NK-92 (cell line): Measurements from ENCODE around the gene DCDC2.
"Not testable (repeated sequence)": the region's sequence is repeated elsewhere in the genome, so short reads cannot be mapped to it uniquely, and the experiment has no call there.

Source experiments
- DNase-seq: peaks from one replicate; lab custom pipeline; 2025; ENCODE audit not compliant: unreplicated experiment; lab: John Stamatoyannopoulos, UW

The DCDC2 gene

DNA sequence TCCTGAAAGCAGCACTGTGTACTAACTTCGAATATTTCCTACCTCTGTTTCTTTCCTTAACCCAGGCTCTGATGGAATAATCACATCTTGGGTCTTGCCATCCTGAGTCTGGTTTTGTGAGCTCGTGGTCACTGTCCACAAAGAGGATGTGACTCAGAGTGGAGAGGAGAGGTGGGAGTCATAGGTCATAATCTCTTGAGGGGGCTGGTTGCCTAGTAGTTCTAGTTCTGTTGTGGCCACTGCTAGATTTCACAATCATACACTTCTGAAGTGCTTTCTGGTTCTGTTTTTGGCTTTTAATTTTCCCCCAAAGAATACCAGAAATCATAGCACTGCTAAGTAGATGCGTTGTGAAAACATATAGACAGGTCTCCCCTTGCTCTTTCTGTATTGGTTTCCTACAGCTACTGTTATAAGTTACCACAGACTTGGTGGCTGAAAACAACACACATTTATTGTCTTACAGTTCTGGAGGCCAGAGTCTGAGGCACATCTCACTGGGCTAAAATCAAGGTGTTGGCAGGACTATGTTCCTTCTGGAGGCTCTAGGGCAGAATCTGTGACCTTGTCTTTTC lies 129.1 kb downstream of the DCDC2 start:
- DNase-seq: no peak

DNA sequence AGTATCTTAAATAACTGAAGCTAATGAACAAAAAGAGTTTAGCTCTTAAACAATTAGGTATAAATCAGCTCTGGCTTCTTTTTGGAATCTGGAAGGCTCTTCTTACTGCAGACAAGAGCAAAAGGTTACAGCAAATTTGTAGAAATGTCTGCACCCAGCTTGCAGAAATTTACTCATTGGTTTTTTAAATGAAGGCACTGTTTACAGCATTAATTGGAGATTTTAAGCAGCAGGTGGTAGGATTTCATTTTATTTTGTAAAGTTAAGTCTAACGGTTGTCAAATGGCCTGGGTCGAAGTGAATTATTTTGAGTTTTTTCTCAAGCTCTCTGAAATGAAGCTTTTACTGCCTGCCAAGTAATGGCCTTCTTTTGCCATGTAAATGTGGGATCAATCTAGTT lies 129.7 kb downstream of the DCDC2 start:
- DNase-seq: no peak

DNA sequence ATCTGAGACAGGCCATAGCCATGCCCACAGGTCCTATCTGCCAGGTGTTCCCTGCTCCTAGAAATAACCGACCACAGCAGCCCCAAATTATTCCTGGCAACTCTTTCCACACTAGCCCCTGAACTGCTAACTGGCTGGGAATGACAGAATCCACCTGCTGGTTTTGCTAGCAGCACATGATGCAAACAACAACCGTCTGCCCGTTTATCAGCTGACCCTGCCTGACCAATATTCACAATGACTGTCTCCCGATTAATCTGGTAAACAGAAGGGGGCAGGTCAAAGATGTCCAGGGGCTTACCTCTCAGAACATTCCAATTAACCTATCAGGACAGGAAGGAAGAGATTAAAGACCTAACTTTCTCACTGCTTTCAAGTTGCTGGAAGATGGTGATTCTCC lies 130.3 kb downstream of the DCDC2 start:
- DNase-seq: no peak

DNA sequence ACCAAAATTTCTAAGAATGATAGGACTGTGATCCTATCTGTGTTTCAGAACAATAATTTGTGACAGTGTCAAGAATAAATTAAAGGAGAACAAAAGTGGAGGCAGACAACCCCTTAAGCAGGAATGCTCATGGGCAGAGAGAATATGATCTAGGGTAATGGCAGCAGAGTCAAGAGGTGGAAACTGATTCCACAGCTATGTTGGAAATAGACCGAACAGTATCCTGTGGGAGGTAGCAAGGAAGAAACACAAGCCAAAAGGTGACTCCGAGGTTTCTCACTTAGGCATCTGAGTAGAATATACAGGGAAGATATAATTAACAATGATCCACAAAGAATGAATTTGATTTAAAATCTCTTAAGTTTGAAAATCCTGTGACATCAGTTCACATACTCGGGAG lies 131.3 kb downstream of the DCDC2 start:
- DNase-seq: no peak

DNA sequence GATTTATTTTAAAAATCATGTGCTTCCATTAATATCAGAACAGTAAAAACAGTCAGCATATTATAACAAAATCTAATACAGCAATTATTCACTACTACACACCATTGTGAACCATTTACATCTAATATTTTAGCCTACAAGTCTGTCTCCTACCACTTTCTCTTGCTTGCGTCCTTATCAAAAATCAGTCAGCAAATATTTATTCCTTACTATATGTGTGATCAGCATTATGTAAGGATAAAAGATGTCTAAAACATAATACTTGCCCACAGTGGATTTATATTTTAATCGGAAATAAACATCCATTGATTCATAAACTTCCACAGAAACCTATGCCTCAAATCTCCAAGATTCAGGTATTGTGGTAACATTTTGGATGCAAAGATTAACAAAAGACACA lies 132.0 kb downstream of the DCDC2 start:
- no peak for DNase-seq

DNA sequence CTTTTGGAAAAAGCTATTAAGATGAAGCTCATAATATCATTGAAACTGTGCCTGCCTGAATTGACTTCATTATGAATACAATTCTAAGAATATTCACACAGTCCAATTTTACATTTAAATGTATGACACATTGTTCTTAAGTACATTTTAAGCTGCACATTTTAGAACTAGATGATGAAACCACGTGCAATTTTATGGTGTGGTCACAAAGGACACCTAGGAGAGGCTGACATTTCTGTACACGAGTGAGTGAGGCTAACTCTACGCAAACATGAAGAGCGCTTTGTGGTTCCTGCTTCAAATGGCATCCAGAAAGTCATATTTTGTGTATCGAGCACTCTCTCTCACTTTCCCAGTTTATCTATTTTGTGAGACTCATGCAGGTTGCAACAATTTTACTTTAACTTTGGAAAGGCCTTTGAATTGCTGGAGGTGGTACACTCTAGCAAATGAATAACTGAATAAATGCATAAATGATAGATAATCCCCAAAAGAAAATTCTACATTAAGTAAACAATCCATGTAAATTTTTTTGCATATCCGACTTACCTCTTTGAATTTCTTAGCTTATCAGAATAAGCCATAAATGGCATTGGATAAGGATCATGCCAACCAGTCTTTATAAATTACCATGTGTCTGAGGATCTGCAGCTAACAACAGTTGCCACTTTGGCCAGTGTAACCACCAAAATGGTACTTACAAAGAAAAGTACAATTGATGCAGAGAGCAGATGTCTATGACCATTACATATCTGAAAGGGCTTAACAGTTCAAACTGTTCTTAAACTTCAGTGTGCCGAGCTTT lies 134.5 kb downstream of the DCDC2 start:
- DNase-seq: no peak

DNA sequence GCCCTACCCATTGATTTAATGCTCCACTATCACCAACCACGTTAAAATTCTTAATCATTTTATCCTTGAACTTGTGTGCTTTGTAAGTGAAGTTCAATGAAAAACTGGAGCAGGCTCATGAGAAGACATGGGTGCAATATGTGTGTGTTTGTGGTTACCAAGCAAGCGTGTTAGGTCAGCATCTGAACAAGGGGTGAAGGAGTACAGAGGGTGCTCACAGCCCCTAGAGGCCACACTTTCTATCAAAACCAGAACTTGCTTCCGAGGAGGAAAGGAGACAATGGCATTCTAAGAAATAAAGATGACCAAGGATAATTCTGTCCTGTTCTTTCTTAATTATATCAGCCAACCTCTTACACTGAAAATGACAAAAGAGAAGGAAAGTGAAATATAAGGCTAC lies 138.2 kb downstream of the DCDC2 start:
- no peak for DNase-seq

DNA sequence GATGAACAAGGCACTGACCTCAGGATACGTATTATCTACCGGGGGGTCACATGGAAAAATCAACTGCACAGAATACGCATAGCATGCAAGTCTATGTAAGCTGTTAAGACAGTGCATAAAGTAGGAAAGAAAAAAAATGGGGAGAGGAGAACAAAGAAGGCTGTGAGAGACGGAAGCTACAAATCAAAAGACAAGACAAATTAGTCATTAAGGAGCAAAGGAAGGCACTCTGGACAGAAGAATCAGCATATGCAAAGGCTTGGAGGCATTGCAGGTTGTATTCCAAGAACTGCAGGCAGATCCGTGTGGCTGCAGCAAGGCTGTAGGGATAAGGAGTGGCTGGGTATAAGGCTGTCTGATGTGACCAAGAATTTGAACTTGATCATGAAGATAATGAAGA lies 142.9 kb downstream of the DCDC2 start:
- no peak for DNase-seq

DNA sequence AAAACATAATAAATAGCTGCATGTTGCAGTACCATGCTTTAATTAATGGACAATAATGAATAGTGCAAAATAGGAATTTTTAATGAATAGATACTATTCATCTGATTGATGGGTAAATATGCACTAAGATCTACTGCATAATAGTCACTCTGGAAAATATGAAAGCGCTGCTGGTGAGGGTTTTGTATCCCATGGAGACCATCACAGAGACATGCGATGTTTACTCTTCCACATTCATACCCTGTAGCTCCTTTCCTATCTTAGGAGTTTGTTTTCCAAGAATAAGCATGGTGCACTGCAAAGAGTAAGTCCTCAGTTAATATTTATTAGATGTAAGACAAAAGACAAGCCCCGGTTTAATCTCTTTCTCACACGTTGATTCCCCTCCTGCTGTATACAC lies 150.4 kb downstream of the DCDC2 start:
- DNase-seq: no peak

DNA sequence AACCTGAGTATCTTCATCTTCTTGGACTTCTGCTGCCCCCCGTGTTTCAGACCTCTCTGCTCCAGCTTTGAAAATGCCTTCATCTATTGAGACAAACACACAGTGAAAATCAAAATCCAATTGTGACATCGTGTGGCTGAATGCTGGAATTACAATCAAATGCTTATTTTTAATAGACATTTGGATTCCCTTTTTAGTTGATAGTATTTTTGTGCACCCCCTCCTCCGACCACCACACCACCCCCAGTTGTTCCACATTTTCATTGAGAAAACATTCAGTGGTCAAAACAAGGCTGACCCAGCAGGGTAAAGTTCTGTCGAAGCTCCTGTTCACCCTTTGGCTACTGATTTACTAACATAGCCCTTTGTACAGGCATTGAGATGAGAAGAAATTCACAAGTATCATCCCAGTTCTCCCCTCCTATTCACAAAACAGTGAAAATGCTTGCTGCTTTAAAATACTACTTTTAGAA lies 152.8 kb downstream of the DCDC2 start:
- no peak for DNase-seq

DNA sequence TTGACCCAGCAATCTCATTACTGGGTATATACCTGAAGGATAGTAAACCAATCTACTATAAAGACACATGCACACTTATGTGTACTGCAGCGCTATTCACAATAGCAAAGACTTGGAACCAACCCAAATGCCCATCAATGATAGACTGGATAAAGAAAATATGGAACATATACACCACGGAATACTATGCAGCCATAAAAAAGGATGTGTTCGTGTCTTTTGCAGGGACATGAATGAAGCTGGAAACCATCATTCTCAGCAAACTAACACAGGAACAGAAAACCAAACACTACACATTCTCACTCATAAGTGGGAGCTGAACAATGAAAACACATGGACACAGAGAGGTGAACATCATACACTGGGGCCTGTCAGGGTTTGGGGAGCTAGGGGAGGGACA lies 153.7 kb downstream of the DCDC2 start:
- DNase-seq: not testable (repeated sequence)

DNA sequence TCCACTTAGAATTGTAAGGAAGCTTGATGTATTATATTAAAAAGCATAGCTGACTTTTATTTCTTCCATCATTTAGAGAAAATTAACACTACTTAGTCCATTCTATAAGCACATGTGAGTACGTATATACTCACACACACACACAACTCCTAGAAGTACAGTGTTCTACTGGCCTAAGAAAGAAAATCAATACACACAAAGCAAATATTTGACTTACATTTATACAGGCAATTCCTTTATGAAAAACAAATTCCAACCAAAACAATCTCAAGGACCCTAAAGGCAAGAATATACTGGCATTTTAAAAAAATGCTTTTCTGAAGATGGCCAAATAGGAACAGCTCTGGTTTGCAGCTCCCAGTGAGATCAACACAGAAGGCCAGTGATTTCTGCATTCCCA lies 160.0 kb downstream of the DCDC2 start:
- DNase-seq: no peak

DNA sequence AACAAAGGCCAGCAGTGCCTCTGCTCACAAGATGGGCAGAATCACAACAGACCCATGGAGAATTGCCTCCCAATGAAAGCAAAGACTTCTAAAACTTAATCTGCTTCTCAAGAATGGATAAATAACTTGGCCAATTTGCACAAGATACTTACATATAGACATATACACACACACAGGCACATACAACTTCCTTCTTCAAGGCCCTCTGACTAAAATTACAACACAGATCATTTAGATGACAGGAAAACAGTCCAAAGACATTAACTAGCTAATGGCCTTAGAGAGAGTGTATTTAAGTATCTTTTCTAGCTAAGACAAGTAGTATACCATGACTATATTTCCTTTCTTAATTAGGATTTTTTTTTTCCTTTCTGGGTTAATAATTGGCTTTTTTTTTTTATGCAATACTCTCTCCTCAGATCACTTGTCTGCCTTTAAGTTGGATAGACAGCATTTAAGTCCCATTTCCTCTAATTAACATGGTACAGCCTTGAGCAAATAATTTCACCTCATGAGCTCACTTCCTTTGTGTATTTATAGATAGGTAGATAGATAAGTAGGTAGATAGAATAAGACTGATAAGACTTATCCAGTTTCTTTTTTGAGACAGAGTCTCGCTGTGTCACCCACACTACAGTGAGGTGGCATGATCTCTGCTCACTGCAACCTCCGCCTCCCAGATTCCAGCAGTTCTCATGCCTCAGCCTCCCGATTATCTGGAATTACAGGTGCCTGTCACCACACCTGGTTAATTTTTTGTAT lies 161.8 kb downstream of the DCDC2 start:
- no peak for DNase-seq

DNA sequence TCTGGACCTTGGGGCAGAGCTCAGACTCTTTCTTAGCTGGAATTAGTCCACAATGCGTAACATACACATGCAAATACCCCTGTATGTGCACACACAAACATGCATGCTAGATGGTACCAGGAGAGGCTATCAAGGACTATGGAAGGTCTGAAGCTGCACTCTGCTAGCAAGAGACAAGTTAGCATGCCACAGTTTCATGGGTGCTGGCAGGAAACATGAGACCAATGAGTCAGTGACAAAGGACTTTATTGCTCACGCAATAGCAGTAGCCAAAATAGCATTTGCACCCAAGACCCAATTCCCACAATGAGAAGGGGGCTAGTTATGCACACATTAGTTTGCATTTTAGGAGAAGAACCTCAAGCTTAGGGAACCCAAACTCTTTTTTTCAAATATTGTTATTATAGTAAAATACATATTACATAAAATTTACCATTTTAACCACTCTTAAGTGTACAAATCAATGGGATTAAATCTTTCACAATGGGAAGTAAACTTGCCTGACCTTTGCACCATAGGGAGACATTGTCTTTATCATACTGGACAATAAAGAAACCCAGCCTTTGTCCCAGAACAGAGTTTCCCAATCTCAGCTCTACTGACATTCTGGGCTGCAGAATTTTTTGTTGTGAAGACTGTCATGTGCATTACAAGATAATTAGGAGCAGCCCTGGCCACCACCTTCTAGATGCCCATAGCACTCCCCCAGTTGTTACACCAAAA lies 162.7 kb downstream of the DCDC2 start:
- no peak for DNase-seq

DNA sequence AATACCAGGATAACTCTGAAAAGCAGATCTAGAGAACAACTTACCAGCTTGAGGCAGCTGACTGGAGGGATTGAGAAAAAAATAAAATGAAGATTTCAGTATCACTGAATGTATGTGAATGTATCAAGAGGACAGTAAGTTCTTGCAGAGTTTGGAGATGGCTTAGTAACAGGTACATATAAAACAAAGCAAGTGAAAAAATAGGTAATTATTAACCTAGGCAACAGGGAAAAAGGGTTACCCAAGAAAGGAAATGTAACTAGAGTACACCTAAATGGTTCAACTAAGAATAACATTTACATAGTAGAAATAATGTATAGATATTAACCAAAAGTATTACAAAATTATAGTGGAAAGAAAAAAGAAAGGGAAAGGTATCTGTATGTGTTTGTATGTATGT lies 164.5 kb downstream of the DCDC2 start:
- no peak for DNase-seq

DNA sequence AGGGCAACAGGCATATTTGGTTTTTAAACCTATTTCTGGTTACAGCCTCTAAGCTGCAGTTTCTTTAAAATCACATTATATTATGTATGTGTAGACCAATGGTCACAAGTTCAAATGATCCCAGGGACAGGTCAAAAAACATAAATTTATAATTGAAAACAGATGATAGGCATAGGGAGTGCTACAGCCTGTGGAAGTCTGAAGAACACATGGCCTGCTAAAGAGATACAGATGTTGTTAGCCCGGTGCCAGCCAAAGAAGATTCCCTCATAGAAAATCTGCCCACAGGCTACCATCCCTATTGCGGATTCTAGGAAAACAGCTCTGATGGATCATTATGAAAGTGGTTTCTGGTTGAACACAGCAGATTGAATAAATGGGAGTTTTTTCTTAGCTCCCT lies 166.5 kb downstream of the DCDC2 start:
- no peak for DNase-seq

DNA sequence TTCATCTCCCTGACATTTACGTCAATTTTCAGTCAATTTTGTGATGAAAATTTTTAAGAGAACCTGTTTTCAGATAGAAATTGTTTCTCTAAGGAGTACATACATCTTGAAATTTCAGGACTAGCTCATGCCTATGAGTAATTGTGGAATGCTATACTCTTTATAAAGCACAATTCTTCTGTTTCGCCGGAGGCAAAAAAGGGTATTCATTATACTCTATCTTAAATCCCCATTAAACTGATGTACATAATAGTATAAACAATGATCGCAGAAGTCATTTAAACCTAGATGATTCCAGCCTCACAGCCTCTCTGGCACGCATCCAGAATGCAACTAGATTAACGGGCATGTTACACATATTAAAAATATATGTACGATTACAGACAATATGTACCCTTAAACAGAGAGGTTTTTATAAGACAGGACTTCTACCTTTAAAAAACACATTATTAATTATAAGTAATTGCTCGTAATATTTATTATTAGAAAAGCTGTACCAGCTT lies 169.2 kb downstream of the DCDC2 start:
- DNase-seq: no peak

DNA sequence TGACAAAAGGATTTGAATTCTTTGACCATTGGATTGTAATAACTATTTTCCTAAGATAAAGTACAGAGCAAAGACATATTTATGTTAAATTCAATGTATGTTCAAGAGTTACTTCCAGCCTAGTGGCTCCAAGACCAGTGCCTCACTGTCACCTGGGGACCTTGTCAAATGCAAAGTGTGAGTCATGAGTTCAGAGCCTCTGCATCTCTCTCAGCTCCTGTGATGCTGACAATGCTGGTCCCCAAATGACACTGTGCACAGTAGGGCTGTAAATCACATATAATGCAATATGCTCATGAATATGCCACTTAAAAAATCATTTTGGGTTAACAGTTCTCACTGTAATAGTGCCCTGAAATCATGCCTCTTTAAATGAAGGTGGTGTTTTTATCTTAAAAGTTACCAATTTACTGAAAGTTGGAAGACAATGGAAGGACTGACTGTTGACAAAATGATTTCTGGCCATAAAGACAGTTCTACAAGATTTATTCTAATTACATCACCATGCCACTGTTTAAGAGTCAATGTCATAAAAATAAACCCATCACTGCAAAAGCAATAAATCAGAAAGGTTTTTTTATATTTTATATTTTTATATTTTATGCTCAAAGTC lies 169.8 kb downstream of the DCDC2 start:
- no peak for DNase-seq

DNA sequence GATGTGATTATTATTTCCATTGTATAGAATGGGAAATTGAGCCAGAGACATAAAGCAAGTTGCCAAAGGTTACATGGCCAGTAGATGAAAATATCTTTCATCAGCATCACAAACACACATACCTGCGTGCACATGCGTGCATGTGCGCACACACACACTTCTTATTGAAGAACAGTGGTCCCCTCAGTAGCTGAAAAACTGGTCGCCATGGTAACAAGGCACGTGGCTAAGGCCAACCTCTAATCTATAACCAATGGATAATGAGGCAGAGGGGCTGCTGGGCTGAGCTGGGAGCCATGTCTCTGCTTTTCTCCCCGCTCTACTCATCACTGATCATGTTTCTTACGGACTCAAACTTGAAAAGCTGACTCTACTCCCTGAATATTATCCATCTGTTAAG lies 171.5 kb downstream of the DCDC2 start:
- no peak for DNase-seq

DNA sequence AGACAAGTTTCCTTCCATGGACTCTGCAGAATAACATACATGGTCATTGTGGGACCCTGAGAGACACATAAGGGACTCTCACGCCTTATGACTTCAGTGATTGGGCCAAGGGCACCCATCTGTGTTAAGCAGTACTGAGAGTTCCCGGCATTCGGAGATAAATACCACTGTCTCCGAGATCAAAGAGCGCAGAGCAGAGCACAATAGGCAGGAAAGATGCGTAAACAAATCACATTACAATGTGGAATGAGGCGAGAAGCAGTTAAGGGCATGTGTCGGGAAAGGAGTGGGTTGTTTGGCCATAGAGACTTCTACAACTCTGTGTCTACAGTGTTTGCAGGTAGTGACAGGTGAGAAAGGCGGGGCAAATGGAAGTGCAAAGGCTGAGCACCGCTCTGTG lies 174.3 kb downstream of the DCDC2 start:
- no peak for DNase-seq

DNA sequence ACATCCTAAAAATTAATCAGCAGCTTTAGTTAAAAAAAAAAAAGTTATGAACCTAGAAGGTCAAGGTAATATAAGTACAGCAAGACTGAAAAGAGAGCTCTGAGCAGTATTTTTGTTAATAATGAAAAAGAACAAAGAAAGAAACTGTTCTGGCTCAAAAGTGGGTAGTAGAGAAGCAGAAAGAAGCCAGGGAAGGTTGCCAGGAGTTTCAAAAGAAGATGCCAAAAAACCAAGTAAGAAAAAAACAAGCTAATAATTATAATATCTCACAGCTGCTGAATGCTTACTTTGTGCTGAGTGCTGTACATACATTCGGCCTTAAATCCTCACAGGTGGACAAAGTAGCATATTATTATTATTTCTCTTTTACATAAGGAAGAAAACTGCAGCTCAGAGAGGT lies 200.0 kb downstream of the DCDC2 start:
- DNase-seq: no peak
